ENCODE data around the gene FECH.

The FECH gene

GRCh38 chr18:57579934-57580333 is 6.6 kb downstream of the FECH start:
- no peak for DNase-seq

GRCh38 chr18:57576316-57576715 is 10.2 kb downstream of the FECH start:
- DNase-seq = no peak

GRCh38 chr18:57575542-57575941 is 11.0 kb downstream of the FECH start:
- no peak for DNase-seq

- DNase-seq = no peak
Observed at GRCh38 chr18:57574866-57575265, 11.6 kb downstream of the FECH start.

- DNase-seq = no peak
Observed at GRCh38 chr18:57570162-57570561, 16.3 kb downstream of the FECH start.

GRCh38 chr18:57569133-57569532 is 17.4 kb downstream of the FECH start:
- DNase-seq = no peak

- peak; percentile 12 for DNase-seq
Observed at GRCh38 chr18:57561728-57562423, 24.6 kb downstream of the FECH start.

- DNase-seq = no peak
Observed at GRCh38 chr18:57561261-57561660, 25.2 kb downstream of the FECH start.

GRCh38 chr18:57559314-57559713 is 27.2 kb downstream of the FECH start:
- no peak for DNase-seq

GRCh38 chr18:57555134-57555533 is 31.4 kb downstream of the FECH start:
- DNase-seq = no peak

- DNase-seq = no peak
Observed at GRCh38 chr18:57550510-57550909, 36.0 kb downstream of the FECH start.

- no peak for DNase-seq
Observed at GRCh38 chr18:57547260-57547659, 39.2 kb downstream of the FECH start.

GRCh38 chr18:57544936-57545660 is 41.4 kb downstream of the FECH start:
- DNase-seq = peak; percentile 54

- DNase-seq = peak; percentile 66
Observed at GRCh38 chr18:57543560-57543959, 42.9 kb downstream of the FECH start.

GRCh38 chr18:57542812-57543427 is 43.6 kb downstream of the FECH start:
- DNase-seq = peak; percentile 51

- no peak for DNase-seq
Observed at GRCh38 chr18:57542126-57542525, 44.4 kb downstream of the FECH start.

GRCh38 chr18:57539702-57540101 is 46.8 kb downstream of the FECH start:
- DNase-seq = no peak

GRCh38 chr18:57538614-57539013 is 47.9 kb downstream of the FECH start:
- no peak for DNase-seq

GRCh38 chr18:57534511-57534909 is 52.0 kb downstream of the FECH start:
- no peak for DNase-seq

GRCh38 chr18:57533868-57534510 is 52.5 kb downstream of the FECH start:
- DNase-seq = no peak

- no peak for DNase-seq
Observed at GRCh38 chr18:57533006-57533867, 53.3 kb downstream of the FECH start.

GRCh38 chr18:57529151-57529550 is 57.4 kb downstream of the FECH start:
- DNase-seq = no peak
